Superior temporal gyrus (tissue), 1 donor: ENCODE measurements around the gene GRIN2A.

Experiments
- DNase-seq: peaks from one replicate; pipeline ENCODE4 v3.0.0-alpha.2; 2016; ENCODE audit errors: extremely low spot score

Gene GRIN2A

DNA sequence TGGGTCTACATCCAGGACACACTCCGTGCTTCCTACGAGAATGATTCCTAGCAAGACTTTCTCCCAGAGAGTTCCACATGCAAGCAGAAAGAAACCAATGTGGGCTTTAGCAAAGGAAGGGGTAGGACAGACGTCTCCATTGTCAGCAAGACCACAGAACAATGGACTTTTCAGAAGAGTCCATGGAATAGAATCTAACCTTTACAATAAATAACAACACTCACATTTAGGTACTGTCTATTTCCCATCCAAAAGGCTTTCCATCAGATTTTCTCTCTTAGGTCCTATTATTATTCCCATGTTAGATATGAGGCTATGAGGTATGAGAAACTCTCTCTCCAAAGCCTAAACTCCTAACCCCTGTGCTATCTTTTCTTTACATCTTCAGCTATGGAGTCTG lies 360.9 kb downstream of the GRIN2A start:
- peak; percentile 64 for DNase-seq

DNA sequence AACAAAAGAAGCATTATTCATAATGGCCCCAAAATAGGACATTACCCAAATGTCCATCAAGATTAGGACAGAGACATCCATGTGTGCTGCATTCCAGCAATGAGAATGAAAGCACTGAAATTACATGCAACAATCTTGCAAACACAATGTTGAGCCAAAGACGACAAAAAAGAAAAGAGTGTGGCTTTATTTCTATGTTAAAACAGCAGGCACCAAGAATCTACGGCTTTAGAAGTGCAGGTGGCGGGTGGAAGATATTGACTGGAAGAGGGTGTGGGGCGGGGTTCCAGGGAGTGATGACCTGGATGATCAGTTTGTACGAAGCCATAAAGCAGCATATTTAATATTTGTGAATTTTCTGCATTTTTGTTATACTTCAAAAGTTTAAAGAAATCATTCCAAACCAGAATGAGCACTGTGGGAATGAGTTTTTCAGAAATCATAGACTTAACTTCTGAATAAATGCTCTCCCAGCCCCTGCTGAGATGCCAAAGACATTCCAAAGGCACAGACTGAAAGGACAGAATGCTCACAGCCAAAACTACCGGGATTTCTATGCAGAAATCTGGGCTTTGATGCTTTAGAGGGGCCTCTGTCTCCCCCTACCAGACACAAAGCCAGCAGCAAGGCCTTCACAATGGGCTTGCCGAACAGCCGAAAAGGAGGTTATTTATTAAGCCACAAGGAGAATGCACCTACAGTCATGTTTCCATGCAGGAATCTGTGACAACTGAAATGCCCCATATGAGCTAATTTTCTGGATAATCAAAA lies 361.6 kb downstream of the GRIN2A start:
- no peak for DNase-seq

DNA sequence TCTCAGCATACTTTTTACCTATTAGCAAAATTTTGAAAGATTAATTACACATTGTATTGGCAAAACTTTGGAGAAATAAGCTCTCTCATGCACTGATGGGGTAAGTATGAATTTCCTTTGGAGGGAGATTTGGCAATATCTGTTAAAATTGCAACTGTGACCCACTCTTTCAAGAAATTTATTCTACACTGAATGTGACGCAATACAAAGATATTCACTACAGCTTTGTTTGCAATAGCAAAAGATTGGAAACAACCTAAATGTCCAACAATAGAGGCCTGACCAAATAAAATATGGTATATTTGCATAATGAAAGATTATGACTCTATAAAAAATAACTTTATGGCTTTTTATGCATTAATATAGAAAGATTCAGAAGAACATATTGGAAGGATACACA lies 363.5 kb downstream of the GRIN2A start:
- DNase-seq: no peak

DNA sequence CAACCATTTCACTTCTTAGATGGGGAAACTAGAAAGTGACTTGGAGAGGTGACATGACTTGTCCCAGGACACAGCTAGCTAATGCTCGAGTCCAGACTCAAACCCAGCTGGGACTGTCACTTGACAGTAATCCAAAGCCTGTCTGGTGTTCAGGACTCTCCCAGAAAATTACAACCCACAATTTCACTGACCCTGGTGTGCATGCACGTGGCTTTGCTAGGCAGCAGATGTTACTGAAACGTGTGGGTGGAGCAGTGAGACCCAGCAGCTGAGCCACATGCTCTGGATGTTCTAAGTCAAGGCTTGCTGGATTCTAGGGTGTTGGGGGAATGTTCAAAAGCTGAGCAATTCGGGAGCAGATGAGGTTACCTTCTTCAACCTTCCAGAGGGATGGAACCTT lies 364.6 kb downstream of the GRIN2A start:
- no peak for DNase-seq

DNA sequence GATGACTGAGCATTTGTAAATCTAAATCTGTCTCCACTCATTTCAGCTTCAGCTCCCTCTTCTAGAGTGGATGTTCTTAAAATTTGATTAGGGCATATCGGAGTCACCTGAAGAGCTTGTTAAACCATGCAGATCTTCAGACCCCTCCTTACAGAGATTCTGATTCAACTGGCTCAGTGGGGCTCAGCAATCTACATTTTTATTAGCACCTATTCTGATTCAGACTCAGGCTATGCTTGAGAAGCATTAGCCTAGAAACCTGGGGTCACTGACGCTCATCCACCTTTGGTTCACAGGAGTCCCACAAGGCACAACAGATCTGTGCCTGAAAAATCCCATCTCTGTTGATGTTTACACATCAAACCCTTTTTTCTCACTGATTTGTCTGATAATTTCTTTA lies 365.6 kb downstream of the GRIN2A start:
- no peak for DNase-seq

DNA sequence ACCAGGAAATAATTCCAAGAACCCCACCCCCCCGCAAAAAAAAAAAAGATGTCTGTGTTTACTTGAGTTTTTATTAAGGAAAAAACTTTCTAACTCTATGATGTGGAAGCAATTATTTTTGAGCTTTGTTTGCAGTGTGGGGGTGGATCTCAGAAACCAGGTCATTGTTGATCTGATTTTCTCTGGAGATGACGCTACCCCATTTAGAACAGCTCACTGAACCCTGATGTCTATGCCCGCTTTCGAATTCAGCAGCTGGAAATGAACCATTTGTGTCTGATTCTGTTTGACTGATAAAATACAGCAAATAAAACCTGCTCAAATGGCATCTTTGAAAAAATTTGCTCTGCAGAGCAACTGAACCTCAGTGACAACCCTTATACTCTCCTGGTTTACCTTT lies 368.6 kb downstream of the GRIN2A start:
- no peak for DNase-seq

DNA sequence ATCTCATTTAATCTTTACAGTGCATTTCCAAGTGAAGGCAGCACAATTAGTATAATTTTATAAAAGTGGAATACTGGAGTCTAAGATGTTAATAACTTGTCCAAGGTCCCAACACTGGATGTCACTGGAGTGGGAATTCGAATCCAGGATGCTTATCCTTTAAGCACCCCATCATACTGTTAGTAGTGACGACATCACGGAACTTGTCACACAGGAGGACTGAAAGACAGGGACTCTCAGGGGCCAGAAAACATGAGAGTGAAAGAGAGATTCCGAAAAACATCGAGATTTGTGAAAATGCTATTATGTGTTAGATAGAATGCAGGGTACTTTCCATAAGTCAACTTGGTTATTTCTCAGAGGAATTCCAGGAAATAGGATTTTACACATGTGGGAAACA lies 374.0 kb downstream of the GRIN2A start:
- no peak for DNase-seq

DNA sequence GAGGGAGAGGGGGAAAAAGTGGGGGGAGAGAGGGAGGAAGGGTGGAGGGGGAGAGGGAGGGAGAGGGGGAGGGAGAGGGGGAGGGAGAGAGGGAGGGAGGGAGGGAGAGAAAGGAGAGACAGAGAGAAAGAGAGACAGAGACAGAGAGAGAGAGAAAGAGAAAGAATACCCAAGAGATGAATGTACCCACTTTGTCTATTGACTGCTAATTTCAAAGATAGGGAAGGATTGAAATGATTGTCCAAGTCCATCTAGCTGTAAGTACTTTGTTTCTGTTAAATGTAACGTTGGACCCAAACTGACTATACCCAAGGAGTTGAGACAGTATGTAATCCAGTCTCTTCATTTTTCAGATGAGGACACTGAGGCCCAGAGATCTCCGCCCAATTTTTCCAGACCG lies 374.9 kb downstream of the GRIN2A start:
- DNase-seq: no peak

DNA sequence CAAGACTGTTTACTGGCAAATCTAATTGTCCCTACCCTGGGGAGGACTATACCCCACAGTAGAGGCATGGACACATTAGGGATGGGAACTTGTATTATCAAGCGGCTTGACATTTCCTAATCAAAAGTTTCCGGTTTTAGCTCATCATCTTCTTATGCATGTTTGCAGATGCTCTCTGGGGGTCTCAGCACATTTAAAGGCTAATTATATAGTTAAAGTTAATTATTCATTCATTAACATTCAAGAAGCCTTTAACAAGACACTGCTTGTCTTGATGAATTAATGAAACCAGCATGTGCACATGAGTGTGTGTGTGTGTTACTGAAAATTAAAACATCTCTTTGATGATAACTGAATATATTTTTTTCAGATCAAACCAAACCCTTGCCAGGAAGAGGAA lies 377.1 kb downstream of the GRIN2A start:
- DNase-seq: no peak

DNA sequence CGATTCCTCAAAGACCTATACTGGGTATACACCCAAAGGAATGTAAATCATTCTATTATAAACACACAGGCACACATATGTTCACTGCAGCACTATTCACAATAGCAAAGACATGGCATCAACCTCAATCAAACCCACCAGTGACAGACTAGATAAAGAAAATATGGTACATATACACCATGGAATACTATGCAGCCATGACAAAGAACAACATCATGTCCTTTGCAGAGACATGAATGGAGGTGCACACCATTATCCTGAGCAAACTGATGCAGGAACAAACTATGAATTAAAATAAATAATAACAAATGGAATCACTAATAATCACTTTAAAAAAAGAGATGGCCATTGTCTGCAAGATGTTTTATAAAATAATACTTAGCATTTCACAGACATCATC lies 380.1 kb downstream of the GRIN2A start:
- DNase-seq: no peak

DNA sequence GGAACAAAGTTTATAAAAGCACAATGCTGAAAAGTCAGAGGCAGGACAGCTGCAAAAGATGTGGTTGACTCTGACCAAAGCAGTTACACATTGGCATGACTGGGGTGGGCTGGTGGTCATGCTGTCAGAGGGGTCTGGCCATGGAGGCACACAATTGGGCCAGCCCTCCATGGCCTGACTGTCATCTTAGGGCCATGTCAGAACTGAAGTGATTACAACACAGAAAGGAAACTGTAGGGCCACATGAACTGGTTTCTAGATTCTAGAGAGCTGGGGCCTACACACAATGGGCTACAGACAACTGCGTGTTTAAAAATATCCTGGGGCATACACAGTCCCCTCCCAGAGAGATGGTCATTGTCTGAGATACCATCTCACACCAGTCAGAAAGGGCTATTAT lies 380.6 kb downstream of the GRIN2A start:
- no peak for DNase-seq

DNA sequence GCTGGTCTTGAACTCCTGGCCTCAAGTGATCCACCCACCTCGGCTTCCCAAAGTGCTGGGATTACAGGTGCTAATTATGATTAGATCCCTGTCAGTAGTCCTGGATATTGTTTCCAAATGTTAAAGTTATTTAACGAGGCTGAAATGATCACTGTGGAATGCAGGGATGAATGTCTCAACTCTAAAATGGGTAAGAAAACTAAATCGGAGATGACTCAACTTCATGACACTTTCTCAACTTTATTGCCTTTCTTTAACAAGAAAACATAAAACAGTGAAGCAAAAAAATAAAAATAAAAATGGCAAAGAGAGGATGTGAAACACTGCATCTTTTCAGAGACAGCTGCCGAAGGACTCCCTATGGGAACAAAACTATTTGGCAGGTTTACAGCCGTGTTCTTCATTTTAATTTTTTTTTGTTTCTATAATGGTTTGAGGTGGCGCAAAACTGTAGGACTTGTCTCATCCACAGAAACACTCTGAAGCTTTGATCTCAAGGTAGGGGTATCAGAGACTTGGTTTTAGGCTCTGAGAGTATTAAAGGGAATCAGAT lies 382.0 kb downstream of the GRIN2A start:
- peak; percentile 68 for DNase-seq

DNA sequence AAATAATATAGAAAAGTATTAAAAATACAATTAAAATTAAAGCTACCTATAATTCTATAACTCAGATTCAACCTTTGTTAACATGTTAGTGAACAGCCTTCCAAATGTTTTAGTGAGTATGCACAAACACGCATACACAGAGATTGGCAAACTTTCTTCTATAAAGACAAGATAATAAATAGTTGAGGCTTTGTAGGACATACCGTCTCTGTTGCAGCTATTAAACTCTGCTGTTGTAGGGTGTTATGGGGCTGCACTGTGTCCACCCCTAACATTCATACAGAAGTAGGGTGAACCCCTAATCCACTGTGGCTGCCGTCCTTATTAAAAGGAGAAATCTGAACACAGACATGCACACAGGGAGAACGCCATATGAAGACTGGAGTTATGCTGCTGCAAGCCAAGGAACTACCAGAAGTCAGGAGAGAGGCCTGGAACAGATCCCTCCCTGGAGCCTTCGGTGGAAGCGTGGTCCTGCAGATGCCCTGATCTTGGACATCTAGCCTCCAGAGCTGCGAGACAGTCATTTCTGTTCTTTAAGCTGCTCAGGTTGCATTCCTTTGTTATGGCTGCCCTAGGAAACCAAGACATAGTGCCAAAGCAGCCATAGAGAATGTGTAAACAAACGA lies 383.2 kb downstream of the GRIN2A start:
- DNase-seq: no peak

DNA sequence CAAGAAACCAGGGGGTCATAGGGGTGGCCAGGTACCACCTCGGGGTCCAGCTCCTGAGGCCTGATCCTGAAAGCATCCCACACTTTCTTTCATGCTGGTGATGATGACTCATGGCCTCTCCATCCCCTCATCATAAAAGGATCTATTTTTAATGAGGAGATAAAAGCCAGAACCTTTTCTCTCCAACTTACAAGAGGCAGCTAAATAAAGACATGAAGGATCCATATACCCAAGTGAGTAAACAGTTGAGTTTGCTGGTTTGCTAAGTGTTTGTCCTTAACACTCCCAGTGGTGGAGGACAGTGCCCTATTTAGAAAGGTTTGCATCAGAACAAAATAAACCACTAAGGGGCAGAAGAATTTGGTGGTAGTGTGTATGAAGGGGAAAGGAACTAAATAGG lies 383.8 kb downstream of the GRIN2A start:
- no peak for DNase-seq

DNA sequence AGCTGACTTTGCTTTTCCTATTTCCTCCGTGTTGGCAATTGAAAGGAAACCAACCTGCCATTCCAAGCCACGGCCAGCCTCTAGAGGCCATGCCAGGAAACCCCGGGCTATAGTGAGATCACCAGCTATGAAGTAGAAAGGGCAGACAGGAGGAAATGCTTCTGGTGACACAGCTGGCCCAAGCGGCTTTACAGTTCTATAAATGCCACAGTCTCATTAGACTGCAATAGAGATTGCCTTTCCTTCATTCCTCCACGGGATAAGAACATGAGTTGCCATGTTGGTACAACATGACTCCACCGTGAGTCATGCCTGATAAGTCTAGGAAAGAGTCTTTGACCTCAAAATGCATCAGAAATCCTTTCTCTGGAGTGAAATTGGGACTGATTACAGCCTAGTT lies 384.9 kb downstream of the GRIN2A start:
- DNase-seq: no peak

DNA sequence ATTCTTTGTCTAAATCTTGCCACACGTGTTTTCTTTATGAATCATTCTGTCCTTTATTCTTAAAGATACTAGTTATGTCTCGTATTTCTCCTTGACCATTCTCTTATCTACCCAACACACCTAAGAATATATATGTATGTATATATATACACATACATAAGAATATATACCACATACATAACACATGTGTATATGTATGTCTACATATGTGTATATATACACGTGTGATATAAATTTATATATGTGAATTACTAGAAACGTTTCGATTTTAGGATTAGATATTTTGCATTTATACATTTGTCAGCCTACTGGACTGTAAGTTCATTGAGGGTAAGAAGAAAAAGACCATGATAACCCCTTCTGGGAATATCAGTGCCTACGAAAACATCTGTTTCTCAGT lies 388.6 kb downstream of the GRIN2A start:
- no peak for DNase-seq

DNA sequence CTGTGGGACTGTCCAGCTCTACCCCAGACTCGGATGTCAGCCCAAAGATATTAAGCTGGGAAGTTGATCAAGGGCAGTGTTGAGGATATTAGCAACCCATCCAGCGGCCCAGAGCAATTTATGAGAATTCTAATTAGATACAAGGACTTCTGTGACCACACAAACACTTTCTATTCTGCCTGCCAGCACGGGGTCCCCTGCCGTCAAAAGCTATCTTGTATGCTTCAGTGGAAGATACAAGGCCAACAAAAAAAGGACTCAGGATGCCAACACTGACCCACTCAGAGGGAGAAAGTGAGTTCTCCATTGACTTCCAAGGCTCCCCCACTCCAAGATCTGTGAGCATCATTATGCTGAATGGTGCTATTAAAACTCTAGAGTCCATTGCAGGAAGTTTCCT lies 390.7 kb downstream of the GRIN2A start:
- DNase-seq: no peak

DNA sequence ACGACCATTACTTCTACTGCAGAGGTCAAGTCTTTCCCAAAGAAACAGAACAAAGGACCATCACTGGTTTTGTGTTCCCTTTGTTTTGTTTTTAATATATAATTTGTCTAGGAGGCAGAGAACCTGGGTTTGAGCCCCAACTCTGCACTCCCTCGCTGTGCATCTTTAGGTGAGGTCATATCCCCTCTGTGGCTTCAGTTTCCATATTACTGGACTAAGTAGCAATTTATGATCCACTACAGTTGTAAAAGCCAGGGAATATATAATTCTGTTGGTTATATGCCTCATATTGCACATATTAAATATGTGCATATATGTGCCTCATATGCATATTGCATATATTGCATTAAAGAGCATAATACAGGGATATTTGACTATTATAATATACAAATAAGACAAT lies 392.0 kb downstream of the GRIN2A start:
- no peak for DNase-seq

DNA sequence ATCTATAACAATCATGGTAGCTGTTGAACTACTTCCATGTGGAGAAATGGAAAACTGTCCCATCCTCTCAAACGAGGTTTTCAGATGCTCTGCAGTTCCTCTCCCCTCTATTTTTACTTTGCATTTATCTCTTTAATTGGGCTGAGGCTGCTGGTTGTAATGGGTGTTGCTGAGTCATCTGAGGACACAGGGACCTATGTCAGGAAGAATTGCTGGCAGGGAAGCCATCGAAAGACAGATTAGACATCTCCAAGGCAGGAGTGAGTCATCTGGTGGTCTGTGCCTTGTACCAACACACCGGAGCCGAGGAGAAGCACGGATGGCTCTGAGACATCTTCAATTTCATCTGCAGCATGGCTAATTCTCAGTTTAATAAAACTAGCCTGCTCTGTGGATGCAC lies 394.5 kb downstream of the GRIN2A start:
- DNase-seq: no peak

DNA sequence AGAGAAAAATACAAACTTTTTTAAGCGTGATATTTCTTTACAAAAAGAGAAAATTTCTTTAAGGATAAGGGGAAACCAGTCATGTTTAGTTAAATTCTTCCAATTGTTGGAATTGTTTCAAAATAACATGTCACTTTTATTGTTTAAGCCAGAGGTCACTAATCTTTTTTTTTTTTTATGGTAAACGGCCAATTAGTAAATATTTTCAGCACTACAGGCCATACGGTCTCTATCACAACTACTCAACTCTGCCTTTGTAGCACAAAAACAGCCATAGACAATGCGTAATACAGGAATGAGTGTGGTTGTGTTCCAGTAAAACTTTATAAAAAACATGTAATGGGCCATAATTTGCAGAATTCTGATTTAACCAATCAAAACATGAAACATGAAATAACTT lies 401.4 kb downstream of the GRIN2A start:
- DNase-seq: no peak

DNA sequence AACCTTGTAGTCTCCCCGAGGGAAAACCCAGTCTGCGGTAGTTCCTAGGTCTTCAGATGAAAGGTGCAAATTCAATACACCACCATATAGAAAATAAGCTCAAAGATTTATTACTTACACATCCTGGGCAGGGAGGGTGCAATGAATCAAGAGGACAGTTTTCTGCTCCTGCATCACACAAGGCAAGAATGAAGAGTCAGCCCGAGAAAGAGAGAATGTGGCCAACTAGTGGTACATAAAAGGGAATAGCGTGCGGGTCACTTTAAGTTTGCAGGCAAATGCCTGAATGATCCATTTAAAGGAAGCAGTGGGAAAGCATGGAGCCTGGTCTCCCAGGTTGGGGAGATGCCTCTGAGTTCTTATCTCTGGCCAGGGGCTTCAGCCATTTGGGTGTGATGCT lies 403.4 kb downstream of the GRIN2A start:
- no peak for DNase-seq

DNA sequence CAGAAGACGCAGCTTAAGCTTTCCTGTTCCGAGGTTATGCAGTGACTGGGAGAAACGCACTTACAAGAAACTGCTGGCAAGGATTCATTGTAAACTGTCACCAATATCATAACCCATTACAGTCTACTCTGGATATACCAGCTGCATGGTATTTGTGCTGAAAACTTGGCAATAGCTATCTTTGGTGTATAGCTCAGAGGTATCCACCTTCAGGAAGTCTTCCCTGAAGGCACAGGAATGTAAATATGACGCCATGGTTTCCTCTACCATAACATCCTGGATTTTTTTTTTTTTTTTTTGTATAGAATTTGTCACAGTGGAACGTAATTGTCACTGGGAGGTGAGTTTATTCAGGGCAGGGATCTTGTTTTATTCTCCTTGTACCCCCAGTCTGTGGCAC lies 406.2 kb downstream of the GRIN2A start:
- DNase-seq: no peak

DNA sequence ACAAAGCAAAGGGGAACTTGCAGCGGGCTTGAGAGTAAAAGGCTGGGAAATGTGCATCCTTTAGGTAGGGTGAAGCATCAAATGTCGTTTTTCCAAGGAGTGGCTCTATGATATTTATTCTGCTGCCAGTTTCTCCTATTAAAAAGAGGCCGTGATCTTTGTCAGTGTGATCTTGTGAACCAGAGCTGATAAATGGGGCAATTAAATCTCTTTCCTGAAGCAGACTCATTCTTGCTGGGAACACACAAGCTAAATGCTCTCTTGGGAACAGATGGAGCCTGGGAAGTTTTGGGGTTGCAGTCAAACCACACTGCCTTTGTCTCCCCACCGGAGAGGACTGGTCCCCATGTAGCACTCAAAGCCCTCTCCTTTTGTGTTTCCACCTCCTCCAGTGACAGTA lies 408.9 kb downstream of the GRIN2A start:
- no peak for DNase-seq
